AG09309 (cell line): ENCODE results near the gene TLNRD1.
"Not testable (repeated sequence)": the region's sequence is repeated elsewhere in the genome, so short reads cannot be mapped to it uniquely, and the experiment has no call there.

Experiments used
- DNase-seq: peaks from one replicate; pipeline ENCODE4 v3.0.0-alpha.2; 2010; ENCODE audit warnings: low read depth
- H3K4me3 ChIP-seq: 2 replicates; pipeline ENCODE4 v1.5.1; 2011; ENCODE audit warnings: mild to moderate bottlenecking, low read depth, low read length, moderate library complexity; ENCODE audit not compliant: control insufficient read depth
- CTCF ChIP-seq: IDR thresholded peaks from 2 replicates; pipeline ENCODE4 v1.5.1; 2011; ENCODE audit warnings: mild to moderate bottlenecking, low read depth, low read length, inconsistent platforms; ENCODE audit not compliant: insufficient read depth, control insufficient read depth; ENCODE audit errors: missing control alignments

The TLNRD1 gene

GRCh38 chr15:81000624-81001151, at the start of gene TLNRD1:
TLNRD1 (plus strand) TSS chr15:81000923; CDS start chr15:81002272, 1,349 bp downstream.
- TF ChIP-seq CTCF = no peak
- DNase-seq = peak; percentile 56
- H3K4me3 ChIP-seq = peak within 1 kb of the TSS; percentile 86

DNA sequence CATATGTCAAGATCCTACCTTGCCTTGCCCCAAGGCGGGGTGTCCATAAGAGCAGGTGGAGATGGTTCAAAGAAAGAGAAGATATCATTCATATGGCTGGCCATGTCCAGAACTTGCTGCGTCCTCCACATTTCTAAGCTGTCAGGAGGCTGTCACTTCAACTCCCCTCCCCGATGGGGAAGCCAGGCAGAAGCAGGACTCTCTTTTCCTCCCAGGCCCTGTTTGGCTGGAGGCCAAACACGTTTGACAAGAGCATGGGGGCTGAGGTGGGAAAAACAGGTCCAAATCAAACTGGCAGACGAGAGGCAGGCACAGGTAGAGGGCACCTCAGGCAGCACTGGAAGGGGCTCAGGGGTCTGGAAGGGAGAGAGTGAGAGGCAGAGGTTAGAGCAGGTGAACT, 48.8 kb upstream of the TLNRD1 start:
- H3K4me3 ChIP-seq = no peak overlapping the region
- no peak for TF ChIP-seq CTCF
- DNase-seq = no peak

GRCh38 chr15:80953001-80953952, 47.4 kb upstream of the TLNRD1 start:
- H3K4me3 ChIP-seq = no peak overlapping the region
- TF ChIP-seq CTCF = no peak
- no peak for DNase-seq

DNA sequence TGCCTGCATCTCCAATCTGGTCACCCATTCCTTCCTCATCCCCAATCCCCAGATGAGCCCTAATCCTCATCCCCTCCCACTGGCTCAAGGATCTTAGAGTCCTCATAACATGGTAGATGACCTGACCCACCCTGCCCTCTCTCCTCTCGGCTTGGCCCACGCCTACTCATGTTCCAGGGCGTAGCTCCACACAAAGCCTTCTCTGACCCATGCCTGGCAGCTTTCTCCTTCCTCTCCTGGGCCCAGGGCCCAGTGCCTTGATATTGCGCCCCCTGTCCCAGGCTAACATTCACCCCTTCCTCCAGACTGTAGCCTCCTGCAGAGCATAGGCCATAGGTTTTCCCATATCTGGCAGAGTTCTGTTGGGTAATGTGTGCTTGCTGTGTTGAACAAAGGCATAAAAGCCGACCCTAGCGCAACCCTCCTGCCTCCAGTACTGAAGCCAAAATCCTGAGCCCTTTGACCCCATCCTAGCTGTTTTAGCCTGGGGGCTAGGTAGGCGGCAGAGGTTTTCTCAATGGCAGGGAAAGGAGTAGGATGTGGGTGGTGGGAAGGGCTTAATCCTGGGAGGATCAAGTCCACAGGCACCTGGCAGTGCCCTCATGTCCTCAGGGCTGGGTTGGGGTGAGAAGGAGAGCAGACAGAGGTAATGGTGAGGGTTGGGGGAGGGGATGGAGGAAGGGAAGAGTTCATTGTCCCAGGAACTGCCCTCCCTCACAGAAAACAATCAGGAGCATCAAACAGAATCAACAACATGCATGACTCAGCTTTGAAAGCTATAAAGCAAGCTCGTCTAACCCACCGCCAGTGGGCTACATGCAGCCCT, 46.6 kb upstream of the TLNRD1 start:
- TF ChIP-seq CTCF = no peak
- DNase-seq = no peak
- H3K4me3 ChIP-seq = no peak overlapping the region

- peak; percentile 81 for DNase-seq
- H3K4me3 ChIP-seq = not testable (repeated sequence)
These were observed 44.9 kb upstream of the TLNRD1 start for GRCh38 chr15:80955571-80956452.

GRCh38 chr15:80957556-80957955, 43.2 kb upstream of the TLNRD1 start:
- TF ChIP-seq CTCF = no peak
- DNase-seq = no peak
- H3K4me3 ChIP-seq = no peak overlapping the region
